T follicular helper cell (primary cell): ENCODE measurements around the gene FSTL1.

Source experiments
- DNase-seq: peaks from one replicate; pipeline ENCODE4 v3.0.0-alpha.2; 2020; ENCODE audit warnings: low read depth
- total RNA-seq, 2 experiments: gene quantifications; one replicate each; lab custom pipeline; 2026; lab: John Stamatoyannopoulos, UW

Gene FSTL1, protein sequence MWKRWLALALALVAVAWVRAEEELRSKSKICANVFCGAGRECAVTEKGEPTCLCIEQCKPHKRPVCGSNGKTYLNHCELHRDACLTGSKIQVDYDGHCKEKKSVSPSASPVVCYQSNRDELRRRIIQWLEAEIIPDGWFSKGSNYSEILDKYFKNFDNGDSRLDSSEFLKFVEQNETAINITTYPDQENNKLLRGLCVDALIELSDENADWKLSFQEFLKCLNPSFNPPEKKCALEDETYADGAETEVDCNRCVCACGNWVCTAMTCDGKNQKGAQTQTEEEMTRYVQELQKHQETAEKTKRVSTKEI
- 0.09 to 0.24 reads per million in 2 experiments for total RNA-seq

DNA sequence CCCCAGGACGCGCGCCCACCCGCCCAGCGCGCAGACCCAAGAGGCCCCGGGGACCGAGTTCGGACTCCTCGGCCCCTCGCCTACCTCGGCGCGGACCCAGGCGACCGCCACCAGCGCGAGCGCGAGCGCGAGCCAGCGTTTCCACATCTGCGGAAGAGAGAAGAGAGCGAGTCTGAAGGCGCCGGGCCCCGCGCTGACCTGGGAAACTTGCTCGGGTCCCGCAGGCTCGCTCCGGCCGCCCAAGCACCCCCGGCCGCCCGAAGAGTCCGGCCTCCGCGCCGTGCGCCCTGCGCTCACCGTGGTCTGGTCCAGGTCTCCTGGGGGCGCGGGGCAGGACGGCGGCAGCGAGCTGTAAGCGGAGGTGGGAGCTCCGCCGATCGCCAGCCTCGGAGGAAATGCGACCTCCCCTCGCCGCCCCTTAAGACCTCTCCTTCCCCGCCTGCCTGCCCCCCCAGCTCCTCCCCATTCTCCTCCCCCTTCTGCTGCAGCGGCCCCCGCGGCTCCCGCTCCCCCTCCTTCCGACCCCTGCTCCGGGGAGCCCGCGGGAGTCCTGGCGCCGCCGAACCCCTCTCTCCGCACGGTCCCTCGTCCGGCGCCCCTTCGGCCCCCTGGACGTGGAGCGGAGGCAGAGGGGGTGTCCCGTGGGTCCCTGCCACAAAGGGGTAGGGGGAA, at the start of gene FSTL1:
FSTL1 (minus strand) TSS at position 393 of the 672 bp plus-strand sequence; CDS start at position 147, 246 bp downstream.
- no peak for DNase-seq

GRCh38 chr3:120498556-120499346, 48.0 kb upstream of the FSTL1 start:
- DNase-seq, result no peak

DNA sequence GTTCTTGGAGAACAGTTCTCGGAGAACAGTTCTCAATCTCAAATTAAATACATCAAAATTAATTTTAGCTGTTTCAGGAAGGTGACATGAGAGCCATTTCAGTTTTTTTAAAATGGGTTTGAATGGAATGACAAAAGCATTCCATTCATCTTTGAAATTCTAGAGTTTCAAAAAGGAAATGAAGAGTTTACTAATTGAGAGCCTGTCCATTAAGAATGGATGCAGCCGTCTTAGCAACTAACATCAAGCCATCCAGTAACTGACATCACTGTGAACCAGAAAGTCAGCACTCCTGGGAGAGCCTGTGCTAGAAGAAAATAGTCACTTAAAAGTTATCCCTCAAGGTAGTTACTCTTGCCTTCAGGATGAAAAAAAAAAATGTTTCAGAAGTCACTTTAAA, 47.0 kb upstream of the FSTL1 start:
- DNase-seq, result no peak

DNA sequence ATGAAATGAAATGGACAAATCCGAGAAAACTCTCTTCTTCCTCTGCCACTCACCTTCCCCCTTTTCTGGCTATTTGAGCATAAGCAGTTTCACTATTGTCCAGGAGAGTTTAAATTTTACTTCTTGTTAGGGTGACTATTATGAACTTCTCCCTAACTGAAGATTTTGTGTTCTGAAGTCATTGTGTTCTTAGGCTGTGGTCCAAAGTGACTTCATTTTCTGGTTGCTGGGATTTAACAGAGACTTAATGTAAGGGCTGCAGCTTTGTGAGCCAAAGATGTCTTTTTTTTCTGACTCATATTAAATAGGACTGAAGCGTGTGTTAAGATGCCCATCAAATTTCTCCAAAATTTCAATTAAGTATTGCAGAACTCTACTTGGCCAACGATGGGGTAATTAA, 46.5 kb upstream of the FSTL1 start:
- no peak for DNase-seq

- no peak for DNase-seq
Measured at GRCh38 chr3:120496278-120497002, 45.6 kb upstream of the FSTL1 start.

DNA sequence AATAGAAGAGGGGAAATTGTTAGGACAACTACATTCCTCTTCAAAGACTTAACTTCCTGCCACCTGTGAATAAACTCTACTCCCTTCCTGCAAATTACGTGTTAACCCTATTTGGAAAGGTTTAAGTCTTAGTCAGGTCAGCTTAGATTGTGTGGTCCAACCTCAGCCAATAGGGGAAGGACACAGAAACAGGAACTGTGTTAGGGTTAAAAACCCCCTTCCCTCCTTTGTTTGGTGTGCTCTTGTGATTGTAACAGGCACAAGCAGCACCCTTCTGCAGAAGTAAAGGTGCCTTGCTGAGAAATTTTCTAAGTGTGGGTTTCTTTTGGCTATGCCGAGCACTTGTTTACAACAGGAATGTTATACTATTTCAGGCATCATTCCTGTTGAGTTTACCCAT, 45.0 kb upstream of the FSTL1 start:
- no peak for DNase-seq

GRCh38 chr3:120492103-120492502, 41.3 kb upstream of the FSTL1 start:
- no peak for DNase-seq

GRCh38 chr3:120489421-120489820, 38.6 kb upstream of the FSTL1 start:
- no peak for DNase-seq

- no peak for DNase-seq
Measured at GRCh38 chr3:120488296-120488695, 37.5 kb upstream of the FSTL1 start.

DNA sequence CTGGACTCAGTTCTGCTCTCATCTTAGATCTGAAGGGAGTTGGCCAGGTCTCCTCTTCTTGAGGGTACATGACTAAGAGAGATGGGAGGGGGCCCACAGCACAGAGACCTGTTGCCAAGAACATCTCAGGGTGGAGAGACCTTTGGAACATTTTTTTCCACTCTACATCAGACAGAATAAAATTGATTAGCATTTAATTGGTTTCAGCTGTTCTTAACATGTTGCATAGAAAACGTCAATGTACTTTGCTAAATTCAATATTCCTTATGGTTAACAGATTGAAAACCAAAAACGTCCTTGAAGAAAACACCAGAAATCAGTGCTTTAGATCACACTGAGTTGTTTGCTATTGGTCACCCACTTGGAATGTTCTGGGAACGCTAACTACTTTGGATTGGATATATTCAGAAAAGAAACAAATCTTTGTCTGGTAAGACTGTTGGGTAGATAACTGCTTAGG, 36.4 kb upstream of the FSTL1 start:
- no peak for DNase-seq

GRCh38 chr3:120481081-120481480, 30.3 kb upstream of the FSTL1 start:
- DNase-seq, result no peak

GRCh38 chr3:120477781-120478180, 27.0 kb upstream of the FSTL1 start:
- no peak for DNase-seq

- DNase-seq, result no peak
Measured at GRCh38 chr3:120475722-120476377, 25.1 kb upstream of the FSTL1 start.

DNA sequence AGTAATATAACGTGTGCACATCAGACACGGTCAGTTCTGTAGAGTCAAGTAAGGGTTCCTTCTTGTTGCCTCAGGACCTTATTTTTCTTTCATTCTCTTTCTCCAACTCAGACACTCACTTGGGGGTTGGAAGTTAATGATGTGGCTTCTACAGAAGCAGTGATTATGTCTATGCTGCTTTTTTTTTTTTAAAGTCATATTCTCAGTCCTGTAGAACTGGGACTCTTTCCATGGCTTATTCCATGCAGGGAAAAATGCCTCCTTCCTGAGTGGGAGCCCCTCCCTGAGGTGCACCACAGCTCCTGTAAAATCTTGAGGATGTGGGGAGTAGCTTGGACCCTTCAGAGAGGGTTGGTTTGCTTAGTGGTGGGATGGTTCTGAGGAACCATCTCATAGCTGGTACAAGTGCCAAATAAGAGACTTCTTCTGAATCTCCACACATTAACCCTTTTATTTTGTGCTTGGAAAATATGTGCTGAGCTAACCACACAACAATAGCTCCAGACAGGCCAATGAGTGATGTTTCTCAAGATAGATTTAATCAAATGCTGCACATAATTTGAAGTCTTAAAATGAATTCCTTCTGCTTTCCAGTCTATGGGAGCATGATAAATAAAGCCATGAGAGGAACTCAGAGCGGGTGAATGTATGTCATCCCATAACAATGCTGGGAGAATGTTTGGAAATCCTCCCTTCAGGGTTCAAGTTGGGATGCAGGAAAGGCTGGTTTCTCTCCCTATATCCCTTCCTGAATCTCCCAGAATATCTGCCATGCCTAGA, 23.3 kb upstream of the FSTL1 start:
- DNase-seq, result no peak

DNA sequence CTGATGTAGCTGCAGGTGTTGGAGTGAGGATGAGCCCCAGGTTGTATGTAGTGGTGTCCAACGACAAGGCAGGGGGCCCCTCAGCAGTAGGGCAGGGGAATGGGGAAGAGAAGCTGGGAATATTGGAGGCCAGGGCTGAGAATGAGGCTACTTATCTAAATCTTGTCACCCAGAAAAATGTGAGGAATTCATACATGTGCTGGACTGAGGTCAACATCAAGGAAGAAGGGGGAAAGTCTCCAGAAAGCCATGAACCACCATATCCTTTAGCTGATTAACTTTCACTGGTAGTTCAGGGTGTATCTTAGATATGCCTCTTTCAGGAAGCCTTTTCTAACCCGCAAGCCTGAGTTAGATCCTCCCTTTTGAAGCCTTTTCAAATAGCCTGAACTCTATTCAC, 22.6 kb upstream of the FSTL1 start:
- DNase-seq, result no peak

DNA sequence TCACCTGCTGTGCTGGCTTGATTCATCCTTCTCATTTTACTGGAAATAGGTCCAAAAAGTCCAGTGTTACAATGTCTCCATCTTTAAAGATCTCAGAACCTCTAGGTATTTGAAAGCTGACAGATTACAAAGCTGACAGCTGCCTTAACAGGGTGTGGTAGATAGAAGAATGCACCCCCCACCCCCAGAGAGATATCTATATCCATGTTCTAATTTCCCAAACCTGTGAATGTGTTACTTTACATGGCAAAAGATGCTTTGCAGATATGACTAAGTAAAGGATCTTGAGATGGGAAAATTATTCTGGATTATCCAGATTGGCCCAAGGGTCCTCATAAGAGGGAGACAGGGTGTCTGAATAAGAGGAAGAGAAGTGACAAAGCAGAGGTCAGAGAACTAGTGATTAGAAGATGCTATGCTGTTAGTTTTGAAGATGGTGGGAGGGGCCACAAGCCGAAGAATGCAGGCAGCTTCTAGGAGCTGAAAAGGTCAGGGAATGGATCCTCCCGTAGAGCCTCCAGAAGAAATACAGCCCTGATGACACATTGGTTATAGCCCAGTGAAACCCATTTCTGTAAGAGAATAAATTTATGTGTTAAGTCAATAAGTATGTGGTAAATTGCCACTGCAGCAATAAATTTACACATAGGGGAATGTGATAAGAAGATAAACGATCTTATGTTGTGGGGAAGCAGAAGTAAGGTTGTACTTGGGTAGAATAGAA, 21.5 kb upstream of the FSTL1 start:
- no peak for DNase-seq

GRCh38 chr3:120471643-120472042, 20.9 kb upstream of the FSTL1 start:
- DNase-seq, result no peak

DNA sequence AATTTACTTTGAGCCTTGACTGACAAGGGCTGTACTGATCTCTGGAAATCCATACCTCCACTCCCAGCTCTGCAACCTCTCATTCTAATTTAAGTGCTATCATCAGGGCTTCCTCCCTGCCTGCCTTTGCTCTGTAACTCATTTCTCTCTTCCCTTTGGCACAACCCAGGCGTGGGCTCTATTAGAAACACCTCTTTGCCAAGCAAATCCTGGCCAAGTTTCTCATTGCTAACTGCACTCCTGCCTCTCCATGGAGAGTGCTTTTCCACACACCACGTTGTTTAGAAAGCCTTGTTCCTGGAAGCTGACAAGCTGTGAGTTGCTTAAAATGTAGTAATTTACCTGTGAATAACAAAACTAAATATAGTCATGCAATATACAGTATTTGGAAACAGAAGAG, 20.1 kb upstream of the FSTL1 start:
- DNase-seq, result no peak

DNA sequence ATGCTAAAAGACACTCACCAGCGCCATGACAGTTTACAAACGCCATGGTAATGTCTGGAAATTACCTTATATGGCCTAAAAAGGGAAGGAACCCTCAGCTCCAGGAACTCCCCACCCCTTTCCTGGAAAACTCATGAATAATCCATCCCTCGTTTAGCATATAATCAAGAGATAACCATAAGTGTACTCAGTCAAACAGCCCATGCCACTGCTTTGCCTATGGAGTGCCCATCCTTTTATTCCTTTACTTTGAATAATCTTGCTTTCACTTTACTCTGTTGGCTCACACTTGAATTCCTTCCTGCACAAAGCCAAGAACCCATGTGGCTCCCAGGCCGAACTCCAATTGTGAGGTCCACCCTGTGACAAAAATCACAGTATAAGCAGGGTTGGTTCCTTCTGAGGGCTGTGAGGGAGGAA, 19.1 kb upstream of the FSTL1 start:
- no peak for DNase-seq

GRCh38 chr3:120469440-120469839, 18.6 kb upstream of the FSTL1 start:
- DNase-seq, result no peak
